SH-SY5Y (cell line): ENCODE results near the gene INPP1.

ENCODE experiments used
- GATA2 ChIP-seq: IDR thresholded peaks from 2 replicates; pipeline ENCODE4 v1.6.1; 2011; ENCODE audit warnings: mild to moderate bottlenecking, low read depth, low read length
- GATA3 ChIP-seq: IDR thresholded peaks from 2 replicates; pipeline ENCODE4 v1.6.1; 2011; ENCODE audit warnings: low read depth, mild to moderate bottlenecking, low read length, moderate library complexity

The INPP1 gene

DNA sequence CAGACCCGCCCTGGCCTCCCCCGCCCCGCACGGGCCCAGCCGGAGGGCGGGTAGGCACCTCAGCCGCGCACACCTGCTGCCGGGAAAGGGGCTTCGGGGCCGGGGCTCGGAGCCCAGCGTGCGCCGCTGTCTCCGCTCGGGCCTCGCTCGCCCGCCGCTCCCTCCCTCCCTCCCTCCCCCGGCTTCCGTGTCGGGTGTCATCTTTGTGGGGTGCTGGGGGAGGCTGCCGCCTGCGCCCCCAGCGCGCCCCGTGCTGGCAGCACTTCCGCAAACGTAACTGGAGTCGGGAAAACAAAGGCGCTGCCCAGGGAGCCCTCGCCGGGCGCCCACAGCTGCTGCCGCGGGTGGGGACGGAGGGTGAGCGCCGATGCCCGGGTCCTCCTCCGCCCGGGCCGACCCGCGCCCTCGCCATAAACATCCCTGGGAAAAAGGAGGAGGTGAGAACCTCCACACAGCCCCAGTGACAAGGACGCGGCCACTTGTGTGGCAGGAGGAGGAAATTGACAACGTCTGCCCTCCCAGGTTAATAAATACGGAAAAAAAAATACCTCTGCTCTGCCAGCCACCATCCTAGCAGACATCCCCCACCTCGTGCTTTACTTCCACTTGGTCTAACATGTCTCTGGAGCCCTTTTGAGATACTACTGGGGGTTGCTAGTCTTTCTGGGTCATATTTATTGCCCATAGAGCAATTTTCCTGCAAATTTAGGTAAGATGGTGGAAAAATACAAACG lies 65.3 kb downstream of the INPP1 start:
- TF ChIP-seq GATA2 (no peak), GATA3 (no peak)

GRCh38 chr2:190409616-190410015 lies 66.2 kb downstream of the INPP1 start:
- TF ChIP-seq GATA3 = no peak
- TF ChIP-seq GATA2 = no peak

DNA sequence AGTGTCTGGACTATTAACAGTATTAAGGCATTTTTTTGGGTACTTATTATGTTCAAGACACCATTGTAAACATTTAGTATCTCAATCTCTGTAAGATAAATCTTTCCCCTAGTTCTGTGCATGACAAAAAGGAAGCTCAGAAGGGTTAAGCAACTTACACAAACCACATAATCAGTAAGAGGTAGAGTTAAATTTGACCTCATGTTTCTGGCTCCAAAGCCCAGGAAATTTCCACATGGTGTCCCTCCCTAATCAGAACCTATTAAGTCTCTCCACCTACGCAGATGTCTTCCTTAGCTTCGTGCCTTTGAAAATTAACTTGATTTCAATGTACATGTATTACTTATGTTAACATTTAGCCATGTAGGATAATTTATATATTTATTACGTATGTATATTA lies 66.8 kb downstream of the INPP1 start:
- TF ChIP-seq GATA3 = no peak
- TF ChIP-seq GATA2 = no peak

DNA sequence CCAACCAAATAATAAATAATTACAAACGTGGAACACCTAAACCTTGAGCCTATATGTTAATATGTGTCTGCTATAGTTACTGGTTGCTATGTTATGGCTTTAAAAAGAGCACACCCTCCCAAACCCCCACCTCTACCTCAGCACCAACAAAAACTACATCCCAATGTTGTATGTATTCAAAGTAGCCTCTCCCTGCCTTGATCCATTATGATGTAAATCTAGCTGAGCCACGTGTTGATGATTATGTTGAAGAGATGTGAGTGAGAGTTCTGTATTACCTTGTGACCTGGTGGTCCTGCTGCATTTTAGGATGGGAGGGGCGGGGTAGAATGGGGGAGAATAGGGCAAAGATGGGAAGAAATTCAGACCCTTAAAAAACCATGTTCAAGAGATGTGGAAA lies 69.6 kb downstream of the INPP1 start:
- TF ChIP-seq GATA3 (no peak), GATA2 (no peak)

- TF ChIP-seq GATA2 (no peak), GATA3 (no peak)
These were observed 70.0 kb downstream of the INPP1 start for GRCh38 chr2:190413421-190413820.

DNA sequence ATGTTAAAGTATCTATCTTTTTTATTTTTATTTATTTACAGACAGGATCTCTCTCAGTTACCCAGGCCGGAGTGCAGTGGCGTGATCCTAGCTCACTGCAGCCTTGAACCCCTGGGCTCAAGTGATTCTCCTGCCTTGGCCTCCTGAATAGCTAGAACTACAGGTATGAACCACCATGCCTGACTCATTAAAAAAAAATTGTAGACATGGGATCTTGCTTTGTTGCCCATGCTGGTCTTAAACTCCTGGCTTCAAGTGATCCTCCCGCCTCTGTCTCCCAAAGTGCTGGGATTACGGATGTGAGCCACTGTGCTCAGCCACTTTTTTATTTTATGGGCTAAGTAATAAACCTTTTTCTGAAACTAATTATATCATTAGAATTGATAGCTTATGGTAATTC lies 71.9 kb downstream of the INPP1 start:
- no peak for TF ChIP-seq GATA3
- TF ChIP-seq GATA2 = no peak

GRCh38 chr2:190415794-190416775 lies 72.7 kb downstream of the INPP1 start:
- no peak for TF ChIP-seq GATA2

- no peak for TF ChIP-seq GATA3
These were observed 73.9 kb downstream of the INPP1 start for GRCh38 chr2:190417045-190417842.

DNA sequence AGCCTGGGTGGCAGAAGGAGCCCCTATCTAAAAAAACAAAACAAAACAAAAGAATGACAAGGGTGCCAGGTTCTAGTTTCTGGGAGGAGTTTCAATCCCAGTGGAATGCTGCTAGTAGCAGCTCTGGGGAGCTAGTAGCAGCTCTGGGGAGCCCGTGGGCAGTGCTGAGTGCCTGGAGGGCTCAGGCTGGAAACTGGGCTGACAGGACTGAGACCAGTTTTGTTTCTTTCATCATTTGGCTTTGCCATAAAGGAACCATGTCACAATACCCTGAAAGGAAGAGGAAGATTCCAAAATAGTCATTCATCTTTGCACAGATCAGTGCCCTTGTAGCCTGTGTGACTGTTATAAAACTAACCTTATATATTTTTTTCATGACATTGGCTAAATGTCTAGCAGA lies 75.3 kb downstream of the INPP1 start:
- no peak for TF ChIP-seq GATA3
- no peak for TF ChIP-seq GATA2

GRCh38 chr2:190420801-190421200 lies 77.4 kb downstream of the INPP1 start:
- TF ChIP-seq GATA3 (no peak), GATA2 (no peak)
